GM18499 (cell line): ENCODE measurements around the gene NUDT16L1.

Experiments used
- ATAC-seq: cut with Tn5 transposase; IDR thresholded peaks from one replicate; pipeline ENCODE4 v1.9.1; 2021; ENCODE audit warnings: moderate number of reproducible peaks; ENCODE audit not compliant: insufficient read depth, unreplicated experiment

The NUDT16L1 gene

GRCh38 chr16:4692460-4693295 lies 684 bp upstream of the NUDT16L1 start:
- no peak for ATAC-seq

- ATAC-seq, result no peak
These were observed 737 bp downstream of the NUDT16L1 start for GRCh38 chr16:4693956-4694641.

- no peak for ATAC-seq
These were observed 1.5 kb downstream of the NUDT16L1 start for GRCh38 chr16:4694642-4695451.

GRCh38 chr16:4695473-4696171 lies 2.3 kb downstream of the NUDT16L1 start:
- ATAC-seq, result no peak

GRCh38 chr16:4696172-4696904 lies 3.0 kb downstream of the NUDT16L1 start:
- no peak for ATAC-seq

- ATAC-seq, result no peak
These were observed 3.8 kb downstream of the NUDT16L1 start for GRCh38 chr16:4696905-4697847.

GRCh38 chr16:4697848-4698291 lies 4.5 kb downstream of the NUDT16L1 start:
- no peak for ATAC-seq

- ATAC-seq, result no peak
These were observed 5.1 kb downstream of the NUDT16L1 start for GRCh38 chr16:4698321-4699045.

- ATAC-seq, result no peak
These were observed 5.7 kb downstream of the NUDT16L1 start for GRCh38 chr16:4699046-4699556.

- no peak for ATAC-seq
These were observed 7.1 kb downstream of the NUDT16L1 start for GRCh38 chr16:4700380-4700996.

- no peak for ATAC-seq
These were observed 7.8 kb downstream of the NUDT16L1 start for GRCh38 chr16:4700997-4701743.

- ATAC-seq, result no peak
These were observed 8.6 kb downstream of the NUDT16L1 start for GRCh38 chr16:4701791-4702465.

GRCh38 chr16:4702466-4702808 lies 9.1 kb downstream of the NUDT16L1 start:
- ATAC-seq, result no peak

GRCh38 chr16:4703906-4704305 lies 10.5 kb downstream of the NUDT16L1 start:
- no peak for ATAC-seq

GRCh38 chr16:4704491-4704890 lies 11.1 kb downstream of the NUDT16L1 start:
- no peak for ATAC-seq

GRCh38 chr16:4704913-4705312 lies 11.6 kb downstream of the NUDT16L1 start:
- no peak for ATAC-seq
